Skeletal muscle cell (primary cell): ENCODE measurements around the gene SLC10A7.

Experiments used
- DNase-seq: peaks from one replicate; pipeline ENCODE4 v3.0.0-alpha.2; 2010; ENCODE audit warnings: low read depth
- H3K4me3 ChIP-seq: 2 replicates; pipeline ENCODE4 v1.5.1; 2011; ENCODE audit warnings: low read depth, mild to moderate bottlenecking, control low read depth, low read length, moderate library complexity

The SLC10A7 gene, protein sequence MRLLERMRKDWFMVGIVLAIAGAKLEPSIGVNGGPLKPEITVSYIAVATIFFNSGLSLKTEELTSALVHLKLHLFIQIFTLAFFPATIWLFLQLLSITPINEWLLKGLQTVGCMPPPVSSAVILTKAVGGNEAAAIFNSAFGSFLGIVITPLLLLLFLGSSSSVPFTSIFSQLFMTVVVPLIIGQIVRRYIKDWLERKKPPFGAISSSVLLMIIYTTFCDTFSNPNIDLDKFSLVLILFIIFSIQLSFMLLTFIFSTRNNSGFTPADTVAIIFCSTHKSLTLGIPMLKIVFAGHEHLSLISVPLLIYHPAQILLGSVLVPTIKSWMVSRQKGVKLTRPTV

GRCh38 chr4:146521541-146522097 is at the start of gene SLC10A7:
Gene SLC10A7 (minus strand): TSS chr4:146521940. CDS start chr4:146521717, 223 bp downstream.
- DNase-seq: peak; percentile 37
- peak within 1 kb of the TSS; percentile 95 for H3K4me3 ChIP-seq

GRCh38 chr4:146567396-146567795 is 45.7 kb upstream of the SLC10A7 start:
- H3K4me3 ChIP-seq: no peak overlapping the region
- no peak for DNase-seq

DNA sequence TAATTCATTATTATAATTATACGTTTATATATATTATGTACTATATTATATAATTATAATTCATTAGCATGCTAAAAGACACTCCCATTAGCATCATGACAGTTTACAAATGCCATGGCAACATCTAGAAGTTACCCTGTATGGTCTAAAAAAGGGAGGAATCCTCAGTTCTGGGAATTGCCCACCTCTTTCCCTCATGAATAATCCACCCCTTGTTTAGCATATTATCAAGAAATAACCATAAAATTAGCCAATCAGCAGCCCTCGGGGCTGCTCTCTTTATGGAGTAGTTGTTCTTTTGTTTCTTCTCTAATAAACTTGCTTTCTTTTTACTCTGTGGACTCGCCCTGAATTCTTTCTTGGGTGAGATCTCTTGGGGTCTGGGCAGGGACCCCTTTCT is 42.8 kb upstream of the SLC10A7 start:
- H3K4me3 ChIP-seq: no peak overlapping the region
- no peak for DNase-seq

GRCh38 chr4:146550161-146550560 is 28.4 kb upstream of the SLC10A7 start:
- no peak overlapping the region for H3K4me3 ChIP-seq
- no peak for DNase-seq

- no peak overlapping the region for H3K4me3 ChIP-seq
- DNase-seq: no peak
These were observed 26.7 kb upstream of the SLC10A7 start for GRCh38 chr4:146548443-146548842.

- DNase-seq: no peak
- no peak overlapping the region for H3K4me3 ChIP-seq
These were observed 23.4 kb upstream of the SLC10A7 start for GRCh38 chr4:146545102-146545501.

DNA sequence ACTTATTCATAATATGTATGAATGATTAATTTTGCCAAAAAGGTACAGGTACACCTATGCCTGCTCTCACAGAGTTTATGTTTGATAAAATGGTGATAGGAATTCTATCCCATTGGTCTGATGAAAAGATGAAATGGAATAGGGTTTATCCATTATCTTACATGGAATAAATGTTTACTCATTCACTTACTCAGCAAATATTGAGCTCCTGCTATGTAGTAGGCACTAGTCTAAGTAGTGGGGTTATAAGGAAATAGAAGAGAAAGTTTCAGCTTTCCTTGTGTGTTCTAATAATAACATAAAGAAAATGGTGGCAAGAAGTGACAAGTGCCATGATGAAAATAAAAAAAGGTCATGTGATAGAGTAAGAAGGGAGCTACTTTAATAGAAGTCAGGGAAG is 12.4 kb upstream of the SLC10A7 start:
- DNase-seq: no peak
- H3K4me3 ChIP-seq: no peak overlapping the region

DNA sequence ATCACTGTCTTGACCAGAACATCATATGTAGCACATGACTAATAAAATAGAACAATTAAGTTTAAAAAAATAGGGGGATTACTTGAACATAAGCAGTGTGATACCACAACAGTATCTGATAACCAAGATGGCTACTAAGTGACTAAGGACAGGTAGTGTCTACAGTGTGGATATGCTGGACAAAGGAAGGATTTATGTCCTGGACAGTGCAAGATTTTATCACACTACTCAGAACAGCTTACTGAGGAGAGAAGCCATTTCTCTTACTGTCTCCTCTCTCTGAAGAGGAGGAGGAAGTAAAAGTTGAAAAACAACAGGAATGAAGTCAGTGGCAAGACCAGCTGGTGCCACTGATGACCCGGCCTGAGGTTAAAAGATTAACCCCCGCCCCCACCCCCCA is 4.0 kb upstream of the SLC10A7 start:
- no peak overlapping the region for H3K4me3 ChIP-seq
- DNase-seq: no peak

GRCh38 chr4:146524663-146525062 is 2.9 kb upstream of the SLC10A7 start:
- H3K4me3 ChIP-seq: no peak overlapping the region
- DNase-seq: no peak

DNA sequence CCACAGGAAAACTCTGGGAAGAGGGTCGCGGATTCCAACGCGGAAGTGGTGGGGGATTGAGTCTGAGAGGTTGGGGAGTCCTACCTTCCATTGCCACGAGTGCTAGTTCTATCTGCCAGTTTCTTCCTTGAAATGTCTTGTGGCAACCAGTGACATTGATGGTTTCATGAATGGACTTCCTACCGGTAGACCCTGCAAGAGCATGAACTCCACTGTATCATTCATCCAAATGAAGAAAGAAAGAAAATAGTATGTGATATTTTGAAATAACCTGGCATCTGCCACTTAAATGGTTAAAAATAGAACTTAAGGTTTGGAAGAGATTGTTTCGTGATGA is 1.1 kb upstream of the SLC10A7 start:
- peak overlapping the region; percentile 95 for H3K4me3 ChIP-seq
- no peak for DNase-seq

- peak; percentile 52 for DNase-seq
- peak overlapping the region; percentile 95 for H3K4me3 ChIP-seq
These were observed 543 bp upstream of the SLC10A7 start for GRCh38 chr4:146522098-146522868.

DNA sequence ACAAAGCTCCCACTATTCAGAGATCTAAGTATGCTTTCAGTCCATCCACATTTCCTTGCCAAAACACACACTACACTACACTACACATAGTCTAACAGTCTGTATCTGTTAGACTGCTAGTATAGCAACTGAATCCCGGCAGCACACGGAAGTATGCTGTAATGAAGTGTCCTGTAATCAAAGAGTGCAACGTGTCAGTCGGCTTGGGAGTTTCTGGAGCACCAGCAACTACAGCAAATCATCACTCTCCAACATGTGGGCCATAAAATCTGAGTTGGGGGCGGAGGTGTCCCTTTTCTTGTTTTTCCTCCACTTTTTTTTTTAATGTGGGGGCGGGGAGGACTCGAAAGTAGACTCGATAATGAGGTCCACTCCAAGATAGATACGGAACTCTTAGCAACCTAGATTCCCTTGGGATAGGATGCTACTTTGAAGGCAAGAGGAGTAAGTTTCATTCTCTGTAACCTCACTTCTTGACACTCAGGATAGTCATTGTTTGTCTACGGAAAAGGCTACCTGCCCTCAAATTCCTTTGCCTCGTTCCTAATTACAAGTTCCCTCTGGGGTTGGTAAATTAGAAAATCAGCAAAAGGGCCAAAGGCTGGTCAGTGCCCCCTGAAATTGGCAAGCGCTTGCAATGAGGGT is 722 bp downstream of the SLC10A7 start:
- peak; percentile 40 for DNase-seq
- peak overlapping the region; percentile 95 for H3K4me3 ChIP-seq

- no peak for DNase-seq
- no peak overlapping the region for H3K4me3 ChIP-seq
These were observed 6.9 kb downstream of the SLC10A7 start for GRCh38 chr4:146514651-146515357.

GRCh38 chr4:146513548-146513947 is 8.2 kb downstream of the SLC10A7 start:
- no peak overlapping the region for H3K4me3 ChIP-seq
- DNase-seq: no peak

GRCh38 chr4:146511381-146511780 is 10.4 kb downstream of the SLC10A7 start:
- no peak for DNase-seq
- H3K4me3 ChIP-seq: no peak overlapping the region

- H3K4me3 ChIP-seq: no peak overlapping the region
- DNase-seq: no peak
These were observed 10.8 kb downstream of the SLC10A7 start for GRCh38 chr4:146510942-146511341.

DNA sequence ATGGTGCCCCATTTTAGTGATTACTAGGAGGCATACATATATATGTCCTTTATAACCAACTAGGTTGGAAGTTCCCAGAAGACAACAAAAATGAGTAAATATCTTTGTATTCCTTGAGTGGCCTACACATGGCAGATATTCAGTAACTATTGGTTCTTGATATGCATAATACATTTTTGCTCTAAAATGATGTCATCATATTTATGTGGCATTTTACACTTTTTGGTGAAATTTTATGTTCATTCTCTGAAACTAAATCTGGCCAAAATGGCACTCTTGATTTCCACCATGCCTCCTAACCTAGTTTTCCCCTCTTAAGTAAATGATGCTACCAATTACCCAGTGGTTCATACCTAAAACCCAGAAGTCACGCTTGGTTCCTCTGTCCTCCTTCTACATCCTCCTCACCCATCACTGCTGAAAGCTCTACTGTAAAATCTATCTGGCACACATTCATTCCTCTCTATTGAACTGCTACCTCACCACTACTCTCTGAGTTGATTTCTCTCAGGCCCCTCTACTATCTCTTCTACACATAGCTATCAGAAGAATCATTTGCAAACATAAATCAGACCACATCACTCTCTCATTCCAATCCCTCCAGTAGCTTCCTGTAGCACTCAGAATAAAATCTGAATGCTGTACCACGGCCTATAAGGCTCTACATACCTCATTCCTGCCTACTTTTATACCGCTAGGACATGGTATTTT is 13.4 kb downstream of the SLC10A7 start:
- H3K4me3 ChIP-seq: no peak overlapping the region
- DNase-seq: no peak

DNA sequence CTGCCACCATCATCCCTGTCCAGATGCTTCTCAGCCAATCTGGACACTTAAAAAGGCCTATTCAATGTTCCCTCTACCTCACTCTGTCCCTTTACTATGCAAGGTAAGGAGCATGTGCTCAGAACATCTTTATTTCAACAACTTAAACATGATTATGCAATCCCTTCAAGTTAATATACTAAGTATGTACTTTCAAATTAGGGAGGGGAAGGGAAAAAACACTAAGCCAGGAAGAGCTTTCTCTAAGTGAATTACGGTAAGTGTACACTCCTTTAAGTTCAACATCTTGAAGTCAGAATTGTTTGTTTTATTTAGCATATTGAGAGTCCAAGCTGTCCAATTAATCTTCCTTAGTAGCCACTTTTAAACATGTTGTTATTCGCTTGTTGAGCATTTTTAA is 14.1 kb downstream of the SLC10A7 start:
- no peak for DNase-seq
- no peak overlapping the region for H3K4me3 ChIP-seq

DNA sequence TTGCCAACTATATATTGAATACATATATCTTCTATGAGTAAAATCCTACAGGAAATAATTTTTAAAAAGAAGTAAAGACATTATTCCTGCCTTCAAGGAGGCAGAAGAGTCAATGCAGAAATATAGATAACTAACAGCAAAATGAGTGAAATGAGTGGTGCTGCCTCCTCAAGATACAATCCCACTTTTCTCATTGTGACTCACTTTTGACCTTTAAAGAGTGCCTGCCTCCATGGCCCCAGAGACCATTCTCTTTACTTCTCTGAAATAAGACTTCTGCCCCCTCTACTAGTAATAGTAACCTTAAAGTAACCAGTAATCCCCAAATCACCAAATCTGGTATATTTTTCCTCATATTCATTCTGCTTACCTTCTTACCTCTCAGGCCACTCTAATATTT is 15.5 kb downstream of the SLC10A7 start:
- H3K4me3 ChIP-seq: no peak overlapping the region
- DNase-seq: no peak
